Fibroblast of the aortic adventitia (primary cell): ENCODE data around the gene UBXN10. TPM values are rescaled to one million over a fixed set of nuclear protein-coding genes. Genes with fewer than 3 reads are reported as not detected.
A peak's percentile ranks its signal among the peaks of the same experiment; 100 is the strongest.

Experiments
- DNase-seq: peaks from one replicate; pipeline ENCODE4 v3.0.0-alpha.2; 2010; ENCODE audit warnings: low read depth
- H3K4me3 ChIP-seq: 2 replicates; pipeline ENCODE4 v1.5.1; 2011; ENCODE audit warnings: low read depth, mild to moderate bottlenecking, control low read depth, low read length, moderate library complexity
- total RNA-seq: library from RNA; depleted of rRNA; stranded (reverse); fragments of >200 nt; gene quantifications from 2 replicates; pipeline ENCODE4 v1.2.3, GENCODE V29; 2012; ENCODE audit warnings: low replicate concordance
- TF ChIP-seq, protein P1 (sequence below): IDR thresholded peaks from 2 replicates; pipeline ENCODE4 v1.5.1; 2011; ENCODE audit warnings: mild to moderate bottlenecking, low read length, control low read depth, inconsistent platforms; ENCODE audit not compliant: insufficient read depth

UBXN10 gene
- total RNA-seq, 1 donor, result not detected

DNA sequence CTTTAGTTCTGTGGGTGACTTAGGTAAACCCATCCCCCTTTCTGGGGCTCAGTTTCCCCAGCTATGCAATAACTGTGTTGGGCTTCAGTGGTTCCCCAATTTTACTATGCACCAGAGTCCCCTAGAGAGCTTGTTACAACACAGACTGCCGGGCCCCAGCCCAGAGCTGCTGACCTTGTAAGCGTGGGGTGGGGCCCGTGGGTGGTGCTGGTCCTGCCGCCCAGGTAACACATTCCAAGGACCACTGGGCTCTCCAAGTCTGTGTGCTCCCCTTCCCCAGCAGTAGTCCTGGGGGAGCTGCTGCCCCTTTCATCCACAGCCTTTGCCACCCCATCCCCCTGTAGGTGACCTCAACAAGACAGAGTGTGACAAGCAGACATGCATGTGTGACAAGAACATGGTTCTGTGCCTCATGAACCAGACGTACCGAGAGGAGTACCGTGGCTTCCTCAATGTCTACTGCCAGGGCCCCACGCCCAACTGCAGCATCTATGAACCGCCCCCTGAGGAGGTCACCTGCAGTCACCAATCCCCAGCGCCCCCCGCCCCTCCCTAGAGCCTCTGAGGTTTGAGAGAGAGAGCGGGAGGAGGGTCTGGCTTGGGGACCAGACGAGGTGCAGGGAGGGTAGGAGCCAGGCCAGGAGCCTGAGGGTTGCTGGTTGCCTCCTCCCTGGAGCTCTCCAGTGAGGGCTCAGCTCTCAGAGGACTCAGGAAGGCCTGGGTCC lies 37.9 kb upstream of the UBXN10 start:
- H3K4me3 ChIP-seq, result no peak overlapping the region
- no peak for DNase-seq
- TF ChIP-seq, protein P1, sequence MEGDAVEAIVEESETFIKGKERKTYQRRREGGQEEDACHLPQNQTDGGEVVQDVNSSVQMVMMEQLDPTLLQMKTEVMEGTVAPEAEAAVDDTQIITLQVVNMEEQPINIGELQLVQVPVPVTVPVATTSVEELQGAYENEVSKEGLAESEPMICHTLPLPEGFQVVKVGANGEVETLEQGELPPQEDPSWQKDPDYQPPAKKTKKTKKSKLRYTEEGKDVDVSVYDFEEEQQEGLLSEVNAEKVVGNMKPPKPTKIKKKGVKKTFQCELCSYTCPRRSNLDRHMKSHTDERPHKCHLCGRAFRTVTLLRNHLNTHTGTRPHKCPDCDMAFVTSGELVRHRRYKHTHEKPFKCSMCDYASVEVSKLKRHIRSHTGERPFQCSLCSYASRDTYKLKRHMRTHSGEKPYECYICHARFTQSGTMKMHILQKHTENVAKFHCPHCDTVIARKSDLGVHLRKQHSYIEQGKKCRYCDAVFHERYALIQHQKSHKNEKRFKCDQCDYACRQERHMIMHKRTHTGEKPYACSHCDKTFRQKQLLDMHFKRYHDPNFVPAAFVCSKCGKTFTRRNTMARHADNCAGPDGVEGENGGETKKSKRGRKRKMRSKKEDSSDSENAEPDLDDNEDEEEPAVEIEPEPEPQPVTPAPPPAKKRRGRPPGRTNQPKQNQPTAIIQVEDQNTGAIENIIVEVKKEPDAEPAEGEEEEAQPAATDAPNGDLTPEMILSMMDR, result no peak

- no peak overlapping the region for H3K4me3 ChIP-seq
- DNase-seq, result no peak
- TF ChIP-seq, protein P1, result no peak
These were observed 37.1 kb upstream of the UBXN10 start for GRCh38 chr1:20148571-20149500.

DNA sequence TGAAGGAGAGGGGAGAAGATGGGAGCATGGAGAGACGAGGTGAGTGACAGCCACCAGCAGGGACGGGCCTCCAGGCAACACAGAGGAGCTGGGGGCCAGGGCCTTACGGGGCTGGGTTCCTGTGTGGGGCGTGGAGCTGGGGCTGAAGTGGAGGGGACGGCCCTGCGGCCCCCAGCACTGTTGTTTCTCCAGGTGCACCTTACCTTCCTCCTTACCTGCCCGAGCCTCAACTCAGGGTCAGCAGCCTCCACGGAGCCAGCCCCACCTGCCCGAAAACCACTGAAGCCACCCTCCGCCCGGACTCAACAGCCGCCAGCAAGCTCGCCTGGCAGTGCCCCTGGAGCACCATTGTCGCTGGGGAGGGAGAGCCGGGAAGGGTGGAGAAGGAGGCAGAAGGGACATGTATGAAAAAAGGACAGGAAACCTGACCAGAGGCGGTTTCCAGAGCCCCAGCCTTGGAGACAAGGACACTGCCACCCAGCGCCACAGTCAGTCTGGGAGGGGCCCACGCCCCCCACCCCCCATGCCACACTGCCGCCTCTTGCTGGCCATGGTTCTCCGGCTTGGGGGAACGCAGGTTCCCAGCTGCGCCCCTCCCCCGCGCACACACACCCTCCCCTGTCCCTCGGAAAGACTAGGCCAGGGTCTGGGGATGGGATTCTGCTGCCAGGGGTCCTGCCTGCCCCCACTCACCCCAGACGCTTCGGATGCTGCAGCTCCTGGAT lies 36.1 kb upstream of the UBXN10 start:
- TF ChIP-seq, protein P1, result no peak
- no peak for DNase-seq

DNA sequence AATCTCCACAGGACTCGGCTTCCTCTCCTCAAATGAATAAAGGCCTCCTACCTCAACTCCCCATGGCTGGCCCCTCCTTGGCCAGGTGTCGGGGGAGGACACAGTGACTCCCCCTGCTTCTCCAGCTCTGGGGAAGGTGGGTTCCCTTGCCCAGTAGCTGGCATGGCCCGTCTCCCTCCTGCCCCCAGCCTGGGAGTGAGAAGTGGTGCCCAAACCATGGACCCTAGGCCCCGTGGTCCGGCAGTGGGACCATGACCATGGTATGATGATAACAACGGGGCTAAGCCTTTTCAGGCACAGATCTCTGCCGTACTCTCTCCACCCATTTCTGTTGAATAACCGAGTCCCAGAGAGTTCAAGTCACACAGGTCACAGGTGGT lies 35.6 kb upstream of the UBXN10 start:
- no peak overlapping the region for H3K4me3 ChIP-seq
- DNase-seq, result no peak
- TF ChIP-seq, protein P1, result no peak

More for the DNA sequence above, 36.1 kb upstream of the UBXN10 start:
- no peak overlapping the region for H3K4me3 ChIP-seq

GRCh38 chr1:20150969-20151368 lies 34.9 kb upstream of the UBXN10 start:
- no peak overlapping the region for H3K4me3 ChIP-seq
- TF ChIP-seq, protein P1, result no peak
- DNase-seq, result no peak

- TF ChIP-seq, protein P1, result peak; percentile 91
- peak; percentile 75 for DNase-seq
- peak overlapping the region; percentile 59 for H3K4me3 ChIP-seq
These were observed 33.8 kb upstream of the UBXN10 start for GRCh38 chr1:20151906-20152598.
